HPDE6-E6E7 (cell line): ENCODE results near the gene LYZL4.

Source experiments
- DNase-seq: peaks from one replicate; pipeline ENCODE4 v3.0.0; 2011; ENCODE audit warnings: missing footprints; ENCODE audit errors: extremely low spot score

Gene LYZL4

GRCh38 chr3:42371776-42372175 is 38.6 kb downstream of the LYZL4 start:
- DNase-seq = no peak

- DNase-seq = no peak
Observed at GRCh38 chr3:42369832-42370231, 40.6 kb downstream of the LYZL4 start.

DNA sequence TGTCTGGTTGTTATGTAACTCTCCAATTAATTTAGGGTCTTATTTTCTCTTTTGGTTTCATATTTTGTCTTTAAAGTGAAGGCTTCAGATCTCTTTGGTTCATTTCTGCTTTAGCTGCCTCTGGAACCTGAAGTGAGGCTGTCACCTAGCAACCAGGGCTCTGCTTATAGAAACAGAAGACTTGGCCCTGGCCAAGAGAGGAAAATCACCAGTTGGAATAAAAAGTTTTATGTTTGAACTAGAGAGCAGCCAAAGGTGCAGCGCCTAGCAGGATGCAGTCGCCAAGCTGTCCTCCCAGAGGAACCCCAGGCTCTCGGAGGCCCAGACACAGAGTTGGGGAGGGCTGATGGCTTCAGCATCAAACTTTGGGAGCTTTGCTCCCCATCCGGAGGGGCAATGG is 41.1 kb downstream of the LYZL4 start:
- DNase-seq = no peak

DNA sequence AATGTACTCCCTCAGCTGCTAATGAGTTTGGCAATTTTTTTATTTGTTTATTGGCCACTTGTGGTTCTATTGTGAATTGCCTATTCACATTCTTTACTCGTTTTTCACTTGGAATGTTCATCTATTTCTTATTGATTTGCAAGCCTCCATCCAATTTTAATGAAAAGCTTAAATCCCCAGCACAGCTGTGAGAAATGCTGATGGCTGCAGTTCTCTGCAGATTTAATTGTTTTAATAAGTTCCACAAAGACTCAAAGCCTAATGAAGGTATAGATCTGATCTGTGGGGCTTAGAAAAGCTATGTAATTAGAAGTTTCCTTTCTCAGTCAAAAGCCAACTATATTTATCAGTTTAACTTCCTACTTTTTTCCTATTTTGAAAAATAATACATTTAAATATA is 41.5 kb downstream of the LYZL4 start:
- no peak for DNase-seq

DNA sequence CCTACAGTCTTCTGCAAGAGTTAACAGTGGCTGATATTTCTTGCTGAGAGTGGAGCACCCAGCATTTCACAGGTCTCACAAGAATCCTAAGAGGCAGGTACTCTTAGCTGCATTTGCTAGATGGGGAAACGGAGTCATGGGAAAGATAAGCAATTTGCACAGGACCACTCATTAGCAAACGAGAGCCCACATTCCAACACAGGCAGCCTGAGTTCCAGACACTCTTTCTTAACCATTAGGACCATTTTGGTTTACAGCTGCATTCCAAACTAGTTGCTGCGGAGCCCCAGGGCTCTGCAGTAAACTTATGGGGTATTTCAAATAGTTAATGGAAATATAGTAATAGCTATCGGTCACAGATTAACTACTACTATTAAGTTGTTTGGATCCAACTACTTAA is 42.5 kb downstream of the LYZL4 start:
- no peak for DNase-seq

DNA sequence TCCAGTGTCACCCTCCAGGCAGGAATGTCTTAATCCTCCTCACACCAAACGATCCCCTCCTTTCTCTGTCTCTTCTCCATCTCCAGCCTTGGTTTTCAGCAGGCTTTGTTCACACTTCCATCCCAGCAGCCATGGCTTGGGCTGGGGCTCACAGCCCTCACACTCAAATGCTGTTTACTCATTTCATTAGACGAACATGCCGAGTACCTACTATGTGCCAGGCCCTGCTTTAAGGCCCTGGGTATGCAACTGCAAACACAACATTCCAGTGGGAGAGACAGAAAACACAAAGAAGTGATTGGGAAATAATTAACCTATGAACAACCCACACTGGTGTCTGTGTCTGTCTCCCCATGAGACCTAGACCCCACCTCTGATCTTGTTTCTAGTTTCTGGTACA is 43.9 kb downstream of the LYZL4 start:
- no peak for DNase-seq

DNA sequence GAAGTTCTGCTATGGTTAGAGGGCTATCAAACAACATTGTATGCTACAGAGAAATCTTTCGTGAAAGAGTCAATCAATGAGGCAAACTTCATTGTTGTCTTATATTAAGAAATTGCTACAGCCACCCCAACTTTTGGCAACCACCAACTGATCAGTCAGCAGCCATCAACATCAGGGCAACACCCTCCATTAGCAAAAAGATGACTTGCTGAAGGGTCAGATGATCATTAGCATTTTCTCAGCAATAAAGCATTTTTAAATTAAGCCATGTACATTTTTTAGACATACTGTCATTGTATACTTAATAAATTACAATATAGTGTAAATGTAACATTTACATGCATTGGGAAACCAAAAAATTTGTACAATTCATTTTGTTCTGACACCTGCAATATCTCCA is 53.1 kb downstream of the LYZL4 start:
- DNase-seq = no peak

DNA sequence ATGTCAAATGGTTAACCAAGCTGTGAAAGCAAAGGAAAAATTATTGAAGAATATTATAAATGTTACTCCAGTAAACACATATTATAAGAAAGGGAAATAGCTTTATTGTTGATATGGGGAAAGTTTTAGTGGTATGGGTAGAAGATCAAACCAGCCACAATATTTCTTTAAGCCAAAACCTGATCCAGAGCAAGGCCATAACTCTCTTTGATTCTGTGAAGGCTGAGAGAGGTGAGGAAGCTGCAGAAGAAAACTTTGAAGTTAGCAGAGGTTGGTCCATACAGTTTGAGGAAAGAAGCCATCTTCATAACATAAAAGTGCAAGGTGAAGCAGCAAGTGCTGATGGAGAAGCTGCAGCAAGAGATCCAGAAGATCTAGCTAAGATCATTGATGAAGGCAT is 54.8 kb downstream of the LYZL4 start:
- DNase-seq = no peak

GRCh38 chr3:42353631-42354030 is 56.8 kb downstream of the LYZL4 start:
- no peak for DNase-seq

GRCh38 chr3:42351207-42351606 is 59.2 kb downstream of the LYZL4 start:
- DNase-seq = no peak

- no peak for DNase-seq
Observed at GRCh38 chr3:42349765-42350594, 60.4 kb downstream of the LYZL4 start.

DNA sequence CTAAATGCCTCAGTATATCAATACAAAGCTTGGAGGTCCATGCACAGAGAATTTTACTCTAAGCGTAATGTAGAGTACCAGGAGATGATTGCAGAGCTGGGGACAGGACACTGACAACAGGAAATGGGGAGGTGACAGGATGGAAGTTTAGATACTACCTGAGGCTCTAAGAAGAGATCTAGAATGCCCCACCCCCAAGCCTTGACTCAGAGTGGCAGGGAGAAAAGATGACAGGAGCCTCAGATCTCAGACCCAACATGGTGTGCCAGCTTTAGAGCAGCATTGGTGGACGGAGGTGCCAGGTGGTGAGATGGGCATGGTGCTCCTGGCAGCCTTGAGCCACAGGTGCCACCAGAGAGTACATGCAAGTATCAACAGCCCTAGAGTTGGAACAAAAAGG is 62.5 kb downstream of the LYZL4 start:
- DNase-seq = no peak
